Kidney epithelial cell (primary cell): ENCODE measurements around the gene MAGED2. TPM values are rescaled to one million over a fixed set of nuclear protein-coding genes. Genes with fewer than 3 reads are reported as not detected.

Experiments
- DNase-seq: peaks from one replicate; pipeline ENCODE4 v3.0.0-alpha.2; 2010; ENCODE audit warnings: low read depth
- H3K27me3 ChIP-seq: 2 replicates; pipeline ENCODE4 v1.6.0; 2011; ENCODE audit warnings: low read length; ENCODE audit not compliant: control insufficient read depth, insufficient read depth
- H3K36me3 ChIP-seq: 2 replicates; pipeline ENCODE4 v1.5.1; 2011; ENCODE audit warnings: low read length; ENCODE audit not compliant: control insufficient read depth, insufficient read depth
- H3K4me3 ChIP-seq: 2 replicates; pipeline ENCODE4 v1.5.1; 2011; ENCODE audit warnings: low read depth, mild to moderate bottlenecking, control low read depth, low read length
- CTCF ChIP-seq: IDR thresholded peaks from 2 replicates; pipeline ENCODE4 v1.5.1; 2011; ENCODE audit warnings: mild to moderate bottlenecking, moderate library complexity, low read length, control low read depth, inconsistent platforms; ENCODE audit not compliant: insufficient read depth, poor library complexity, severe bottlenecking
- total RNA-seq: library from RNA; depleted of rRNA; stranded (reverse); fragments of >200 nt; gene quantifications from 2 replicates; pipeline ENCODE4 v1.2.3, GENCODE V29; 2015

The MAGED2 gene
- total RNA-seq, 1 donor from 2014 or later = 200 TPM

DNA sequence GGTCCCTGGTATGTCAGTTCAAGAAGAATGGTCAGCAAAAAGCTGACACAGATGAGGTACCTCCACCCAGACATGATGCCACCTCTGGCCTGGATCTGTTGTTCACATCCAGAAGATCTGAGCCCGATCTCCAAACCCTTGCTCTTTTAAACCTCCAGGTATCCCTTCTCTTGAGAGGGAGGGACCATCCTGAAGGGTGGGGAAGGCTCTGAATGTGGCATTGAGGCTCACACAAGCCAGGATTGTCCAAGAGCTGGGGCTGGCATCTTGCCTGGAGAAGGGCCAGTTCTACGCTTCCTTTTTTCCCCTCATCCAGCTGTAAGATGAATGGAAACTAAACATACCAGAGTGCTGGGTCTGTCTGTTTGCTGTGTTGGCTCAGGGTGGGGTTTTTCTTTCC lies 9.4 kb upstream of the MAGED2 start, which contains the start of gene ITIH6:
Gene ITIH6 (minus strand): TSS at position 119 of the 400 bp plus-strand sequence. CDS start 45 bp downstream, at position 74.
- TF ChIP-seq CTCF = no peak
- Histone ChIP-seq H3K4me3 (no peak within 1 kb of the TSS), H3K27me3 (no peaks in the 10 kb centered on the region), H3K36me3 (no peaks in the 10 kb centered on the region)
- no peak for DNase-seq

GRCh38 chrX:54799046-54799445 lies 8.5 kb upstream of the MAGED2 start:
- TF ChIP-seq CTCF = no peak
- no peaks in the 10 kb centered on the region for H3K27me3 ChIP-seq
- H3K4me3 ChIP-seq = no peak overlapping the region
- no peak for DNase-seq
- no peaks in the 10 kb centered on the region for H3K36me3 ChIP-seq

DNA sequence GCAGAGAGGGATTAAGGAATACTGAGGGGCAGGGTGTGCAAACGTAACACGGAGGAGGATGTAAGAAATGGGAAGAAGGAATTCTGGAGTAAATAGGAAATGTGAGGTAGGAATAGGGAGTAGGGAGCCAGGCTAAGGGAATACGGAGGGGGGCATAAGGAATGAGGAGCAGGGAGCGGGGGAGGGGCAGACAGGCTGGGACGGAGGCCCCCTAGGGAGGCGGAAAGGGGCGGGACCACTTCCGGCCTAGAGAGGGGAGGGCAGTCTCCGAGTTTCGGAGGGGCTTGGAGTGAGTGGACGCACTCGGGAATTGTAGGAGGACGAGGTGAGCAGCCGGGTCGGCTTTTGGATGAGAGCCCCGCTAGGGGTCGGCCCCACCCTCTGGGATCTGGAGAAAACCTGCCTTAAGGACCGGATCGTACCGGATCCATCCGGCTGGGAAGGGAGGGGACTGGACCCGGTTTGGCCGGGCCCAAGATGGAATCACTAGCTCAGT lies 612 bp downstream of the MAGED2 start:
- Histone ChIP-seq H3K27me3 (no peaks in the 10 kb centered on the region), H3K36me3 (no peaks in the 10 kb centered on the region), H3K4me3 (peak overlapping the region; percentile 66)
- TF ChIP-seq CTCF = no peak
- DNase-seq = no peak

- no peaks in the 10 kb centered on the region for H3K27me3 ChIP-seq
- TF ChIP-seq CTCF = no peak
Measured at GRCh38 chrX:54808605-54809483, 1.3 kb downstream of the MAGED2 start.

DNA sequence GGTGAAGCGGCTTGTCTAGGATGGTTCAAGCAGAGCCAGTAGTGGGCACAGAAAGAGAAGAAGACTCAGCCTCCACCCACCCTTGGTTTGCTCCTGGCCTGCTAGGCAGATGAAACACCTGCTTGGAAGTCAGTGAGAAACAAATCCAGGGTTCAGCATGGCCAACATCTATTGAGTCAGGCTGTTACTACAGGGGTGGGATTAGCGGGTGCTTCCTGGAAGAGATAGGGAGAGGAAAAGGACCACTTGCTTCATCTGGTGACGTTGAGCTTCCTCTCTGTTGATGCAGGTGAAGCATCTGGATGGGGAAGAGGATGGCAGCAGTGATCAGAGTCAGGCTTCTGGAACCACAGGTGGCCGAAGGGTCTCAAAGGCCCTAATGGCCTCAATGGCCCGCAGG lies 3.0 kb downstream of the MAGED2 start:
- Histone ChIP-seq H3K4me3 (no peak overlapping the region), H3K27me3 (no peaks in the 10 kb centered on the region), H3K36me3 (no peaks in the 10 kb centered on the region)
- no peak for DNase-seq
- TF ChIP-seq CTCF = no peak

More at GRCh38 chrX:54808605-54809483, 1.3 kb downstream of the MAGED2 start:
- peak overlapping the region; percentile 66 for H3K4me3 ChIP-seq
- no peaks in the 10 kb centered on the region for H3K36me3 ChIP-seq
- peak; percentile 78 for DNase-seq
